Activated T-helper 17 cell treated with anti-CD3 and anti-CD28 coated beads, Interleukin-2, amount 50 U/mL, for 72 hours (primary cell): ENCODE measurements around the gene JPH3. TPM values are rescaled to one million over a fixed set of nuclear protein-coding genes. Genes with fewer than 3 reads are reported as not detected.
A peak's percentile ranks its signal among the peaks of the same experiment; 100 is the strongest.
"Not testable (repeated sequence)": the region's sequence is repeated elsewhere in the genome, so short reads cannot be mapped to it uniquely, and the experiment has no call there.

Experiments used
- ATAC-seq: fragments of 150-1000 bp; cut with Tn5 transposase; replicated peaks from 2 replicates; pipeline ENCODE4 v1.10.0; 2021; ENCODE audit warnings: mild to moderate bottlenecking, moderate library complexity
- H3K27ac Mint-ChIP-seq: one replicate; pipeline ENCODE4 v1.8.0; 2022; ENCODE audit warnings: mixed read lengths
- H3K27me3 Mint-ChIP-seq: one replicate; pipeline ENCODE4 v1.8.0; 2022; ENCODE audit warnings: mixed read lengths
- H3K36me3 Mint-ChIP-seq: one replicate; pipeline ENCODE4 v1.8.0; 2022; ENCODE audit warnings: low read depth, mild to moderate bottlenecking, mixed read lengths
- H3K4me1 Mint-ChIP-seq: one replicate; pipeline ENCODE4 v1.8.0; 2022; ENCODE audit warnings: mixed read lengths
- H3K4me3 Mint-ChIP-seq: one replicate; pipeline ENCODE4 v1.8.0; 2022; ENCODE audit warnings: mild to moderate bottlenecking, mixed read lengths
- H3K9me3 Mint-ChIP-seq: one replicate; pipeline ENCODE4 v1.8.0; 2022; ENCODE audit warnings: mixed read lengths
- total RNA-seq, 2 donors: library from RNA; stranded (reverse); gene quantifications; one replicate each; pipeline ENCODE4 v1.2.3, GENCODE V29; 2022

JPH3 gene
- total RNA-seq, 2 donors from 2014 or later, result 0.09 TPM; not detected in 1

- Mint-ChIP-seq H3K4me1 (no peaks in the 10 kb centered on the region), H3K27ac (no peak overlapping the region), H3K36me3 (no peaks in the 10 kb centered on the region), H3K27me3 (peaks cover 18% of the 10 kb centered on the region), H3K4me3 (no peak overlapping the region), H3K9me3 (no peaks in the 10 kb centered on the region)
- no peak for ATAC-seq
Measured at GRCh38 chr16:87569601-87570571, 32.4 kb upstream of the JPH3 start.

- ATAC-seq, result no peak
- no peaks in the 10 kb centered on the region for H3K9me3 Mint-ChIP-seq
- H3K27ac Mint-ChIP-seq, result no peak overlapping the region
- no peak overlapping the region for H3K4me3 Mint-ChIP-seq
- H3K27me3 Mint-ChIP-seq, result peaks cover 21% of the 10 kb centered on the region
- no peaks in the 10 kb centered on the region for H3K36me3 Mint-ChIP-seq
- H3K4me1 Mint-ChIP-seq, result no peaks in the 10 kb centered on the region
Measured at GRCh38 chr16:87570572-87570937, 31.8 kb upstream of the JPH3 start.

GRCh38 chr16:87570938-87571867, 31.1 kb upstream of the JPH3 start:
- H3K4me1 Mint-ChIP-seq, result no peaks in the 10 kb centered on the region
- H3K36me3 Mint-ChIP-seq, result no peaks in the 10 kb centered on the region
- H3K9me3 Mint-ChIP-seq, result no peaks in the 10 kb centered on the region
- H3K27me3 Mint-ChIP-seq, result peaks cover 21% of the 10 kb centered on the region
- no peak overlapping the region for H3K4me3 Mint-ChIP-seq
- H3K27ac Mint-ChIP-seq, result no peak overlapping the region
- ATAC-seq, result peak; percentile 29

- no peak overlapping the region for H3K4me3 Mint-ChIP-seq
- no peak for ATAC-seq
- H3K9me3 Mint-ChIP-seq, result no peaks in the 10 kb centered on the region
- no peak overlapping the region for H3K27ac Mint-ChIP-seq
- H3K36me3 Mint-ChIP-seq, result no peaks in the 10 kb centered on the region
- no peaks in the 10 kb centered on the region for H3K4me1 Mint-ChIP-seq
- peaks cover 26% of the 10 kb centered on the region for H3K27me3 Mint-ChIP-seq
Measured at GRCh38 chr16:87571868-87572244, 30.5 kb upstream of the JPH3 start.

- H3K9me3 Mint-ChIP-seq, result no peaks in the 10 kb centered on the region
- H3K27ac Mint-ChIP-seq, result no peak overlapping the region
- no peaks in the 10 kb centered on the region for H3K4me1 Mint-ChIP-seq
- H3K27me3 Mint-ChIP-seq, result peaks cover 26% of the 10 kb centered on the region
- no peaks in the 10 kb centered on the region for H3K36me3 Mint-ChIP-seq
- no peak for ATAC-seq
- no peak overlapping the region for H3K4me3 Mint-ChIP-seq
Measured at GRCh38 chr16:87572959-87573358, 29.3 kb upstream of the JPH3 start.

- no peaks in the 10 kb centered on the region for H3K9me3 Mint-ChIP-seq
- ATAC-seq, result no peak
- H3K4me1 Mint-ChIP-seq, result no peaks in the 10 kb centered on the region
- no peak overlapping the region for H3K4me3 Mint-ChIP-seq
- H3K27me3 Mint-ChIP-seq, result peaks cover 30% of the 10 kb centered on the region
- H3K27ac Mint-ChIP-seq, result no peak overlapping the region
- H3K36me3 Mint-ChIP-seq, result no peaks in the 10 kb centered on the region
Measured at GRCh38 chr16:87575027-87575804, 27.1 kb upstream of the JPH3 start.

- H3K27me3 Mint-ChIP-seq, result peaks cover 33% of the 10 kb centered on the region
- H3K9me3 Mint-ChIP-seq, result no peaks in the 10 kb centered on the region
- no peaks in the 10 kb centered on the region for H3K4me1 Mint-ChIP-seq
- no peak overlapping the region for H3K4me3 Mint-ChIP-seq
- no peak overlapping the region for H3K27ac Mint-ChIP-seq
- no peak for ATAC-seq
- no peaks in the 10 kb centered on the region for H3K36me3 Mint-ChIP-seq
Measured at GRCh38 chr16:87576171-87576570, 26.1 kb upstream of the JPH3 start.

- not testable (repeated sequence) for H3K27ac Mint-ChIP-seq, ATAC-seq
Measured at GRCh38 chr16:87578142-87578930, 24.0 kb upstream of the JPH3 start.

GRCh38 chr16:87579691-87580090, 22.6 kb upstream of the JPH3 start:
- Mint-ChIP-seq H3K36me3 (no peaks in the 10 kb centered on the region), H3K27ac (no peak overlapping the region), H3K27me3 (peaks cover 41% of the 10 kb centered on the region), H3K4me3 (no peak overlapping the region), H3K9me3 (no peaks in the 10 kb centered on the region), H3K4me1 (no peaks in the 10 kb centered on the region)
- no peak for ATAC-seq

More at GRCh38 chr16:87578142-87578930, 24.0 kb upstream of the JPH3 start:
- H3K4me1 Mint-ChIP-seq, H3K36me3 Mint-ChIP-seq, H3K9me3 Mint-ChIP-seq, H3K4me3 Mint-ChIP-seq: not testable (repeated sequence)
- peaks cover 33% of the 10 kb centered on the region for H3K27me3 Mint-ChIP-seq

- Mint-ChIP-seq H3K36me3 (no peaks in the 10 kb centered on the region), H3K4me1 (no peaks in the 10 kb centered on the region), H3K4me3 (no peak overlapping the region), H3K27me3 (peaks cover 40% of the 10 kb centered on the region), H3K9me3 (no peaks in the 10 kb centered on the region), H3K27ac (no peak overlapping the region)
- no peak for ATAC-seq
Measured at GRCh38 chr16:87580855-87581261, 21.4 kb upstream of the JPH3 start.

GRCh38 chr16:87581857-87582215, 20.5 kb upstream of the JPH3 start:
- Mint-ChIP-seq H3K36me3 (no peaks in the 10 kb centered on the region), H3K9me3 (no peaks in the 10 kb centered on the region), H3K27ac (no peak overlapping the region), H3K27me3 (peaks cover 40% of the 10 kb centered on the region), H3K4me1 (no peaks in the 10 kb centered on the region), H3K4me3 (no peak overlapping the region)
- no peak for ATAC-seq

GRCh38 chr16:87582216-87582965, 19.9 kb upstream of the JPH3 start:
- Mint-ChIP-seq H3K27me3 (peaks cover 40% of the 10 kb centered on the region), H3K9me3 (no peaks in the 10 kb centered on the region), H3K4me3 (no peak overlapping the region), H3K4me1 (no peaks in the 10 kb centered on the region), H3K27ac (no peak overlapping the region), H3K36me3 (no peaks in the 10 kb centered on the region)
- no peak for ATAC-seq

GRCh38 chr16:87582966-87583325, 19.4 kb upstream of the JPH3 start:
- Mint-ChIP-seq H3K36me3 (no peaks in the 10 kb centered on the region), H3K27me3 (peaks cover 40% of the 10 kb centered on the region), H3K4me3 (no peak overlapping the region), H3K9me3 (no peaks in the 10 kb centered on the region), H3K4me1 (no peaks in the 10 kb centered on the region), H3K27ac (no peak overlapping the region)
- no peak for ATAC-seq
